Hematopoietic multipotent progenitor cell treated with erythropoietin and hydrocortisone succinate and interleukin-3 and kit ligand, for 8 days (in vitro differentiated cells): ENCODE results near the gene APOB.
"Not testable (repeated sequence)": the region's sequence is repeated elsewhere in the genome, so short reads cannot be mapped to it uniquely, and the experiment has no call there.

ENCODE experiments used
- DNase-seq: peaks from one replicate; pipeline ENCODE4 v3.0.0-alpha.2; 2015

The APOB gene

DNA sequence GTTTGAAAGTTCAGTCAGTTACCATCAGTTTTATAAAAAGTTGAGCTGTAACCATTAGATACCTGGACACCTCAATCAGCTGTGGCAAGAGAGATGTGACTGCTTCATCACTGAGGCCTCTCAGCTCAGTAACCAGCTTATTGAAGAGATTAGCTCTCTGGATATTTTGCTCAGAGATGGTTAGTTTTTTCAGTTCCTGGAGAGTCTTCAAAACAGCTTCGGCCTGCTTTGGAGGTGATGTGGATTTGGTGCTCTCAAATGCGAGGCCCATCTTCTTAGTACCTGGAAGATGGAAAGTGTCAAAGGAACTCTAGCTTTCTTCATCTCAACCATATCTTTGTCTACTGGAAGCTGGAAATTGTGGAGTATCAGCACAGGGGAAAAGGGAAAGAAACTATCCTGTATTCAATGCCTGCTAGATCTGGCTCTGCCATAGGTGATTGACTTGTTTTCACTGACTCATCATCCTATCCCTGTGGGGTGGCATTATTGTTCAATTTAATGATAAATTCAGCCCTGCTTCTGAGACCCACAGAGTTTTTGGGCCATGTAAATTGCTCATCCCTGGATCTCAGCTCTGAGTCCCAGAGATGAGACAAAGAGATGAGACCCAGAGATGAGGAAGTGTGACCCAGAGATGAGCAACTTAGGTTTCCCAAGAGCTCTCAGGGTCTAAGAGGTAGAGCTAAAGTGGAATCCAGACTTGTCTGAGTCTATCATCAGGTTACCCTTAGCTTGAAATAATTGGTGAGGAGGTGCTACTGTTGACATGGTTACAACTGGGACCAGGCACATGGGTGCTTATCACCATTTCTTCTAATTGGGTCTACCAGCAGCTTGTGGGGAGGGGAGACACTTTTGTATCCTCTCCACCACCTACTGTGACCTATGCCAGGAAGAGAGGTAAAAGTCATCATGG lies 10.4 kb downstream of the APOB start:
- no peak for DNase-seq

DNA sequence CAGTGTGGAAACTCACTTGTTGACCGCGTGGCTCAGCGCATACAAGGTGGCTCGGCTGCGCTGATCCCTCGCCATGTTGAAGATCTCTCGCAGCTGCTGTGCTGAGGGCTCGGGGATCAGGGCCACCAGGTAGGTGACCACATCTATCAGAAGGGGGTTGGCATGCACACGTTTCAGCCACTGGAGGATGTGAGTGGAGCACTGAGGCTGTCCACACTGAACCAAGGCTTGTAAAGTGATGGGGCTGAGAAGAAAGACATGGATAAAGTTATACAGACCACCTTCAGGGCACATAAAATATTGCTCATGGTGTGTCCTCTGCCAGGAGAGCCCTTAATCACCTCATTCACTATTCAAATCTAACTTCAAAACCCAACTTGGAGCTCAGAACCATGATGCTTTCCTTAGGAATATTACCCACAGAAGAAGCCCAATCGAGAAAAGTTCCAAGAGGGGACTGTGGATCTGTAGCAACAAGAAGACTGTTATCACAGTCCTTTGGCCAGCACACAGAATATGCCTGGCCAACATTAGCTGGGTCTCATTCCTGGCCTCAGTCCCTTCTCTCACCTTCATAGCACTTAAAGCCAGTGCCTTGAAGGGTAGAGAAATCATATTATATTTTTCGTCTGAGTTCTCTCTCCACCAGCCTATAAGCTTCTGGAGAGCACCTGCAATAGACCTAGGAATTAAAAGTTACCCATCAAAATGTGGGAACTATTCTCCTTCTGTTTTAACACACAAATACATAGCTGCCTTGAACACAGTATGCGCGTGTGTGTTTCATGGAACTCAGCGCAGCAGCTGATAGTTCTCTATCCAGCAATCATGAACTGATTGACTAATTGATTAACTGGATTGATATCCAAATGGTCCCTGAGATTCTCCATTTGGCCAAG lies 11.3 kb downstream of the APOB start:
- no peak for DNase-seq

DNA sequence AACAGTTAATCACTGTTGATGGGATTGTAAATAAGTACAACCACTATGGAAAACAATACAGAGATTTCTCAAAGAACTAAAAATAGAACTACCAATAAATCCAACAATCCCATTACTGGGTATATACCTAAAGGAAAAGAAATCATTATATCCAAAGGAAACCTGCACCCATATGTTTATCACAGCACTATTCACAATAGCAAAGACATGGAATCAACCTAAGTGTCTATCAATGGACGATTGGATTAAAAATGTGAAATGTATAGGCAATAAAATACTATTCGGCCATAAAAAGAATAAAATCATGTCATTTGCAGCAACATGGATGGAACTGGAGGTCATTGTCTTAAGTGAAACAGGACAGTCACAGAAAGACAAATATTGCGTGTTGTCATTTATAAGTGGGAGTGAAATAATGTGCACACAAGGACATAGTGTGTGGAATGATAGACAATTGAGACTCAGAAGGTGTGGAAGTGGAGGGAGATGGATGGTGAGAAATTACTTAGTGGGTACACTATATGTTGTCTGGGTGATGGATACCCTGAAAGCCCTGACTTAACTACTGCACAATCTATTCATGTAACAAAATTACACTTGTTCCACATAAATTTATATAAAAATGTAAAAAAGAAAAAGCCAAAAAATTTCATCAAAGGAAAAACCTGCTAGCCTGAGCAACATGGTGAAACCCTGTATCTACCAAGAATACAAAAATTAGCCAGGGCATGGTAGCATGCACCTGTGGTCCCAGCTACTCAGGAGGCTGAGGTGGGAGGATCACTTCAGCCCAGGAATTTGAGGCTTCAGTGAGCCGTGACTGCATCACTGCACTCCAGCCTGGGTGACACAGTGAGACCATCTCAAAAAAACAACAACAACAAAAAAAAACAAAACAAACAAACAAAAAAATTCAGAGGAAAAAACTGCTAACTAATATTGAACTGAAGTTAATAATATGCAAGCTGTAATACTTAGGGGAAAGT lies 12.6 kb downstream of the APOB start:
- DNase-seq, result no peak

DNA sequence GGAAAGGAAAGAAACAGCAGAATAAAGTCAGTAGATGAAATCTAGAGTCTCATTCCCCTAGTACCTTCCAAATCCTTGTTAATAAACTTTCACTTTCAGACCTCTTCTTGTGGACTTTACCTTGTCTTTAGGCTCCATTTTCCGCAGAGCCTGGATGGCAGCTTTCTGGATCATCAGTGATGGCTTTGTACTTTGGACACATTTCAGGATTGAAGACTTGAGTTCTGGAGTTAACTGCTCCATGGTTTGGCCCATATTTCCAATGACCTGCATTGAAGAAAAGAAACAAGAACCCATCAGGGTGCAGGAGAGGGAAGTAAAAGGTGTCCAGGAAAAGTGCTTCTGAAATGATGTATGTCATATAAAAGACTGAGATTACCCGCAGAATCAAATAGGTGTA lies 14.4 kb downstream of the APOB start:
- DNase-seq, result no peak

DNA sequence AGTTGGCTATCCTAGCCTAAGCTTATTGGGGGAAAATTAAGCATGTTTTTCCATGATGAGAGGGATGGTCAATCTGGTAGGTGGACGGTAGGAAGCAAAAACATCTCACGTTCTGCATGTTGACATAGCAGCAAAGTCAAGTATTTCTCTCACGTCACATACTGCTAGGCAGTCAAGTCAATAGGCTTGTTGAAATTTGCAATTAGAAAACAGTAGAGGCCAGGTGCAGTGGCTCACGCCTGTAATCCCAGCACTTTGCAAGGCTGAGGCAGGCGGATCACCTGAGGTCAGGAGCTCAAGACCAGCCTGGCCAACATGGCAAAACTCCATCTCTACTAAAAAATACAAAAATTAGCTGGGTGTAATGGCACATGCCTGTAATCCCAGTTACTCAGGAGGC lies 14.9 kb downstream of the APOB start:
- DNase-seq, result not testable (repeated sequence)

DNA sequence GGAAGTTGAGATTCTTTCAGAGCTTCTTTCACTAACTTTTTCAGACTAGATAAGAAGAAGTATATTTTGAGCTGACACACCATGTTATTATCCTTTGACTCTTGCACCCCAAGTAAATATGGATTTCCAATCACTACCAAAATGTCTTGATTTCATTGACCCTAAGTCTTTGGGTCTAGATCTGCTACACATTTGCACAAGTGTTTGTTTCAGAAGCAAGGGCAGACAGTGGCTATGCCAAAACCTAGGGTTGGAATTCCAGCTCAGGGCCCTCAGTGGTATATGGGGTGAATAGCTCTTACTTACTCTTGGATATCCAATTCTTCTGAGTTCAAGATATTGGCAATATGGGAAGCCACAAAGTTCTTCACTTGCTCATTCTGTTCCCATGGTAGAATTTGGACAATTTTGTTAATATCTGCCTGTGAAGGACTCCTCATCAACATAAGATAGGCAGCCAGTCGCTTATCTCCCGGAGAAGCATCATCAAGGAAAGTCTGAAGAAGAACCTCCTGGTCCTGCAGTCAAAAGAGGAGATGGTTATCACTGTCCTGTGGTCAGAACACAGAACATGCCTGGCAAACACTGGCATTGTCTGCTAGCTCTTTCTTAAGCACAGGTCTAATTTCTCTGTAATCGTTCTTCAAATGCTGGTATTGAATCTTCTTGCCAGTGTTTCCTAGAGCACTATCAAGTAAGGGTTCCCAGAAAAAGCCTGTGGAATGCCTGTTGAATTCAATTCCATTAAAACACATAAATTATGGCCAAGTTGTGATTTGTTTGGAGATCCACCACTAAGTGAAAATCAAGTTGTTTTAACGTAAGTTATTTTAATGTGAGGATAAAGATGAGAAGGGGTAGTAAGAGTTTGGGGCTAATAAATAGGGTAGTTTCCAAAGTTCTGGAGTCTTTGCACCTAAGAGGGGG lies 15.6 kb downstream of the APOB start:
- no peak for DNase-seq

DNA sequence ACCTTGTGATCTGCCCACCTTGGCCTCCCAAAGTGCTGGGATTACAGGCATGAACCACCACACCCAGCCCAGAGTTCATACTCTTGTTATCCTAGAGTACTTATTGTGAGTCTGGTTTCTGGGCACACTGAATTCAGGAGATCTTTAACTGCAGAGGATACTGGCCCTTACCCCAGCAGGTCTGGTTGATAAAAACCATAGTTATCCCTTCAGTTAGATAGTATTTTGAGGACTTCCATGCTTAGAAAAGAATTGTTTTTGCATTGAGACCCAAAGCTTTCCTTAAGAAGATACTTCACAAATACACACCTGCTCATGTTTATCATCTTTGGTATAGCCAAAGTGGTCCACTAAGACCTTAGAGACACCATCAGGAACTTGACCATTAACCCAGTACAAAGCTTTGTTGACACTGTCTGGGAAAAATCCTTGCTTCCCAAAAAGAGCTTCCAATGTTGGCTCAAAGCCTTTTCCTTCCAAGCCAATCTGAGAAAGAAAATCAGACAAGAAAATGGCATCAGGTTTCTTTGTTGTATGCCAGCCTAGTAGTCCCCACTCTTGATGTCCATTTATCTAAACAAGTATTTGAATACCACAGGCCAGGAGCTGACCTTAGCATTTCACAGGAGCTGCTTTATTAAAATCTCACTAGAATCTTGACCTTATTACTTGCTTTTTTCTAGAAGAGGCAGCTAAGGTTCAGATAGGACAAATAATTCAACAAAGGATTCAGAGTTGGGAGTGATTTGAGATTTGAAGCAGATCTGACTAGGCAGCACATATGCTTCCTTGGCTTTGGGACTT lies 17.2 kb downstream of the APOB start:
- DNase-seq, result no peak

DNA sequence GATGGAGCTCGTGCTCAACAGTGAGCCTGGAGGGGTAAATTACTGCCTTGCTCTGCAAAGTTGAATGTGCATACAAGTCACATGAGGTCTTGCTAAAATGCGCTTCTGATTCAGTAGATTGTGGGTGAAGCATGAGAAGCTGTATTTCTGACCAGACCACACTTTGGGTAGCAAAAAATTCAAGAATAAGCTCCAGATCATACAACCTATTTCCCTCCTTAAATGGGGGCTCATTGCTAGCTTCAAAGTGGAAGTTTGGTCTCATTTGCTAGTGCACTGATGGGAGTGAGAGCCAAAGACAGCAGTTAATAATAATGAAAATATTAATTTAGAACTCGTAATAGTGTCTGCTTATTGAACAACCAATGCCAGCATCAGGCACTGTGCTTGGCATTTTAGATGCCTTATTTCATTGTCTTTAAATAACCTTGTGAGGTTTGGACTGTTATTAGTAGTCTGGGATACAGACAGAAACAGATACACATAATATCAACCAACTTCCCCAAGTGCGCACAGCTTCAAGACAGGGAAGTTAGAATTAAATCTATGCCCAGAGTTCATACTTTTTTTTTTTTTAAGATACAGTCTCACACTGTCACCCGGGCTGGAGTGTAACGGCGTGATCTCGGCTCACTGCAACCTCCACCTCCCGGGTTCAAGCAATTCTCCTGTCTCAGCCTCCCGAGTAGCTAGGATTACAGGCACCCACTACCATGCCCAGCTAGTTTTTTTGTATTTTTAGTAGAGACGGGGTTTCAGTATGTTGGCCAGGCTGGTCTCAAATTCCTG lies 18.0 kb downstream of the APOB start:
- no peak for DNase-seq

DNA sequence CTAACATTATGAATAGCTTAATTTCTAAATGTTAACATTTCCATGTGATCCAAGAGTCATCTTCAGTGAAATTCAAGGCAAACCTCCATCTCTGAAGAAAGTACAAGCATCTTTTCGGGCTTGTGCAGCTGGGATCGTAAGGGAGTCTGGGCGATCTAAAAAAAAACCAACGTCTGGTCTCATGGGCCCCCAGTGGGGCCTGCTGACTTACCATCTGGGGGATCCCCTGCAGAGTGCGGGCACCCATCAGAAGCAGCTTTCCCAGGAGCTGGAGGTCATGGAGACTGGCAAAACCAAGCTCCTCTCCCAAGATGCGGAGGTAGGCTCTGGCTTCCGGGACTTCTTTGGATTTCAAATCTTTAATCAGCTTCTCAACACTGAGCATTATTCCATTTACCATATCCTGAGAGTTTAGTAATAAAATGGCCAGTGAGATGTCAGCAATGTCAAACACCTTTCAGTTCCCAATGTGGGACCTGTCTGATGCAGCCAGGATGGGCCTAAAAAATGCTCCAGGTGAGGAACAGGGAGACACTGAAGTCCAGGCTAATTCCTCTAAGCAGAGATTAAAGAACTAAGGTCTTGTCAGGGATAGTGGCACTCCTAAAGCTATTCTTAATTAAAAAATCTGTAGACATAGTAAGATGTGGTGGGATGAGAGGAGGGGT lies 19.0 kb downstream of the APOB start:
- DNase-seq, result no peak

DNA sequence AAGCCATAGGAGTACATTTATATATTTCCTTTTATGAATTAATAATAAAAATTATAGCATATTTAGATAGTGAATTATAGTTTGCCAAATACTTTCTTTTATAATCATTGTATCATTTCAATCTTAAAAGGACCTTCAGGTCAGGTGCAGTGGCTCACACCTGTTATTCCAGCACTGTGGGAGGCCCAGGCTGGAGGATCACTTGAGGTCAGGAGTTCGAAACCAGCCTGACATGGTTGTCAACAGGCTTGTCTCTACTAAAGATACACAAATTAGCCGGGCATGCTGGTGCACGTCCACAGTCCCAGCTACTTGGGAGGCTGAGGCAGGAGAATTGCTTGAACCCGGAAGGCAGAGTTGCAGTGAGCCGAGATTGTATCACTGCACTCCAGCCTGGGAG lies 19.7 kb downstream of the APOB start:
- DNase-seq, result no peak

DNA sequence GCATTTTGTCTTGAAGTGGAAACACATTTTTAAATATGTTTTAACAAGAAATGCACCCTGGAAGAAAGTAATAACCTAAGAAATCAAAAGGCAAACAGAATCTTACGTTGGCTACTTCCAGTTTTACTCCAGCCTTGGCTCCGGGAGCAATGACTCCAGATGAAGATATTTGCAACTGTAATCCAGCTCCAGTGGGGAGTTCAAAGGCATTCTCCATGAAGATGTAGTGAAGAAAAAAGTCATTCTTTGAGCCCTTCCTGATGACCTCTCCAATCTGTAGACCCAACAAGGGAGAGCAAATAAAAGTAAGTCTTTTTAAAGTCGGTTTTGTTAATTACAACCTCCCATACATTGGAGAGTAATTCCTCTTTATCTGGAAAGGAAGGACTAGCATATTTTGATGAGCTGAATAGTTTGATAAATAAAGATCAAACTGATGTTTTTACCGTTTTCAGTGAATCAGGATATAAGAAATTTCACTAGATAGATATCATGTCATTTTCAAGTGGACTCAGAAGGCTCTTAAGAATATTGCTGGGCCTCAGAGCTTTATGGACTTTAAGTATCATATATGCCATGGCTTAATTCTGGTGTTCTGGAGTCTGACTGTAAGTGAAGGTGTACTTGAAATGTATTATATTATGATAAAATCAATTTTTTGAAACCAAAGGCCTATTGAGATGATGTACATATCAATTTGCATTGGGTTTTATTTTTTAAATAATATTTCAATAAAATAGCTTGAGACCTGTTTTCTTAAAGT lies 20.3 kb downstream of the APOB start:
- DNase-seq, result no peak

DNA sequence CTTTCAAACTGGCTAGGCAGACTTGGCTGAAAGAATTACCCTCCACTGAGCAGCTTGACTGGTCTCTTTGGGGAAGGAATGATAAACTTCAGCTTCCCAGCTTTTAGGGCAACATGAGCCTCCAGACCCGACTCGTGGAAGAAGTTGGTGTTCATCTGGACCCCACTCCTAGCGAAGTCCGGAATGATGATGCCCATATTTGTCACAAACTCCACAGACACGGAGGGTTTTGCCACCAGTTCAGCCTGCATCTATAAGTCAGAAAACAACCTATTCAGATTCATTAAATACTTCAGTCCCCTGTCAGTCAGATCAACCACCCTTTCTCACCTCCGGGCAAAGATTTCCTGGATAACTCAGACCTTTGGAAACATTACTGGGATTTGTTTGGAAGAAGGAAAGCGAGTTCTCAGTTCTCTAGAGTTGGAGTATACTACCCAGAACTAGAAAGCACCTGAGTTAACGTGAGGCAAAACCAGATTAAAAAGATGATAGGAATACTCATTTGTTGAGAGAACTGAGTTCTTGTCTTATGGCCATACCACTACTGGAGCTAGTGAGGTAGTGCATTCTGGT lies 21.0 kb downstream of the APOB start:
- no peak for DNase-seq

DNA sequence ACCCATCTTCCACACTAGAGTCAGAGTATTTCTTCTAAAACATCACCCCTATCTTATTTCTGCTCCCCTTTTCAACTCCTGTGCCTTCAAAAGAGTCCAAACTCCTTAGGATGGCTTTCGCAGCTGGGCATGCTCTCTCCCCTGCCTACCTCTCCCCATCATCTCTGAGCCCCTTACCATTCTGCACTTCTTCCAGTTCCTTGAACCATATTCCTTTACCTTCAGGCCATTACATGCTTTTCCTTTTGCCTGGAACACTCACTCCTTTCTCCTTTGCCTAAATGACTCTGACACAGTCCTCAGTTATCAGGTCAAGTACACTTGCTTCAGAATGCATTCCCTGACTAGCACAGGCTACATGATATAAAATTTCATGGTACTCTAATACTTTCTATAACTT lies 22.4 kb downstream of the APOB start:
- no peak for DNase-seq

DNA sequence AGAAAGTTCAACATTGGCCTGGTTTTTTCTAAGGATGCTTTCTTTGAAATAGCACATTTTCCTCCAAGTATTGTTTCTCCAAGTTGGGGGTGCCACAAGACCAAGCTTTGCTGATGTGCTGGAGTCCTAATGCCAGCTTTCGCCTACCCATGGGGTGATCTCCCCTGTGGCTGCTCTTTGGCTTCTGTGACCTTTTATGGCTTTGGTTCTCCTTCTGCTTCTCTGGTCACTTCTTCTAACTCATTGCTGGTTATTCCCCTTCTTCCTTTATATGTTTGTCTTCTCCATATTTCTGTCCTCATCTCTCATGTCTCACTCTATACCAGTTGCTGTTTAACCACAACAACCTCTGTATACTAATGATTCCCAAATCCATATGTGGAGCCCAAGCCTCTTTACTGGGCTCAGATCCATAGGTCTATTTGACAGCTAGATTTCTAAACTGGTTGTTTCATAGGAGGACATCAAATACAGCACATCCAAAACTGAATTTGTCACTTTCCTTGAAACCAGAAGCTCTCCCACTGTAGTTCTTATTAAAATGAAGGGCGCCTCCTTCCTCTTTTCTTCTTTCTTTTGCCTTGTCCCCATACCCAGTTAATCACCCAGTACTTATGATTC lies 23.1 kb downstream of the APOB start:
- DNase-seq, result no peak

DNA sequence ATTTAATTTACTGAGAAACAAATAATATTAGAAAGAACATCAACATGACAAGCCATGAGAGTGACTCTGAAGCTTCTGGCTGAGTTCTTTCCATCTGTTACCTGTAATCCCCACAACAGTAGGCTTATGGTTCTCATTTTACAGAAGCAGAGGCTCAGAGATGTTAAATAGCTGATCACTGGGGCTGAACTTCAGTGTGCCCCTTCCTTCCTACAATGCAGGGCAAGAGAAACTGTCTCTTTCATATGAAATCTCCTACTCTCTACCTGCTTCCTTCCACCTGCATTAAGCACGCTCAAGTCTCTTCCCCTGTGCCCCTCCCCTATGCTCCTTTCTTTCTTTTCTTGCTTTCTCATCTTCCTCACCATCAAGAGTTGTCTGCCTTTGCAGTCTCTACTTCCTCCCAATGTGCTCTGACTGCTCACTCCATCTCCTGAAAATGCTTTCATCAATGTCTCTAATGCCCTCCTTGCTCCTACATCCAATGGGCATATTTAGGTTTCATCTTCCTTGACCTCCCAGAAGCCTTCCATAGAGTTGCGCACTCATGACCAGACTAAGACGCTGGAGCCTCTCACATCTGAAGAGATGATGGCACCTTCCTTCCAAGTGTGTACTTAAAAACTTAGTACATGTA lies 23.7 kb downstream of the APOB start:
- no peak for DNase-seq

DNA sequence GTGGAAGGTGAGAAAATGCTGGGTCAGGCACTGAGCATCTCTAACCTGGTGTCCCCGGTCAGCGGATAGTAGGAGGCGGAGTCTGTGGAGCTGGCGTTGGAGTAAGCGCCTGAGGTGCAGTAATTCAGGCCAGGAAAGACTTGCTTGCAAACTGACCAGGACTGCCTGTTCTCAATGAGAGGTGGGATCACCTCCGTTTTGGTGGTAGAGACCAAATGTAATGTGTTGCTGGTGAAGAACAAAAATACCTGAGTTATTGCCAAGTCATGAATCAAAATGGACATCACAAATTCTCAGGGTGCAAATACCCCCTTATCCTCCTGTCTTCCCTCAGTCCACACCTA lies 24.2 kb downstream of the APOB start:
- no peak for DNase-seq

DNA sequence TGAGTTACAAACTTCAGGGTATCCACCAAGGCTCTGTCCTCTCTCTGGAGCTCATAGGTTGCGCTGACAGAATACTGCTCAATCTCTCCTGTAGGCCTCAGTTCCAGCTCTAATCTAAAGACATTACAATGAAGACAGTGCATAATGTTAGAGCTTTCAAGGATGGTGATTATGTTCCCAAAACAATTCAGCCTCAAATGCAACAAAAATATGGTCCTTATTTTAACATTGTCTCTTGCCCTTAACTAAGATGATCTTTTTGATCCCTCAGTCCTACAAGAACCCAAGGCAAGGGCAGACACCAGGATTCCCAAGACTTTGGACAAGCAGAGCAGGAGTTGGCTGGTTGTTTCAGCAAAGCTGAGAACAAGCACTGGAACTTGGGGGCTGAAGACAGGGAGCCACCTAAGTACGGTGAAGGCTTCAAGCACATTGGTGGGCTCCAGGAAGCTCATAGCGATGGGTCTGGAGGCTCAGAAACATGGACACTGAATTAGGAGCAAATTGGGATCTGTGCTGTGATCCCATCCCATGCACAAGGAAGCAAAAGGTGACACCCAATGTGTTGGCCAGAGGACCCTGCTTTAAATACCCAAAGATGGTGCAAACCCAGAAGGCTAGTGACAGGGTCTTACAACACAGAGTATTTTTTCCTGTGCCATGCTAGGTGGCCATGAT lies 24.7 kb downstream of the APOB start:
- DNase-seq, result no peak
